Spleen (tissue), 11 donors: ENCODE data around the gene MORF4L1. TPM values are rescaled to one million over a fixed set of nuclear protein-coding genes. Genes with fewer than 3 reads are reported as not detected.
"Not testable (repeated sequence)": the region's sequence is repeated elsewhere in the genome, so short reads cannot be mapped to it uniquely, and the experiment has no call there.

Experiments
- DNase-seq: peaks from one replicate; pipeline ENCODE4 v3.0.0-alpha.2; 2020
- H3K27ac ChIP-seq, 8 donors: fragments of 200-600 bp; sonication (generic) in 7 of 8; 1 replicate in 4 of 8; 2 replicates in 4 of 8; pipeline versions ENCODE4 v1.5.0 to v1.8.0; 2016 to 2021; ENCODE audit warnings: inconsistent platforms in 4 of 8, mild to moderate bottlenecking in 4 of 8, moderate library complexity in 1 of 8
- H3K27me3 ChIP-seq, 7 donors: fragments of 200-600 bp; sonication (generic) in 6 of 7; replicated peaks in 1 of 7; 1 replicate in 4 of 7; 2 replicates in 3 of 7; pipeline versions ENCODE4 v1.5.0 to v1.8.0; 2016 to 2021; ENCODE audit warnings: inconsistent platforms in 3 of 7, mild to moderate bottlenecking in 1 of 7
- H3K36me3 ChIP-seq, 6 donors: fragments of 200-600 bp; sonication (generic) in 5 of 6; 1 replicate in 4 of 6; 2 replicates in 2 of 6; pipeline versions ENCODE4 v1.5.0 to v1.8.0; 2016 to 2021; ENCODE audit warnings: inconsistent platforms in 2 of 6
- H3K4me1 ChIP-seq, 6 donors: fragments of 200-600 bp; sonication (generic) in 5 of 6; 1 replicate in 3 of 6; 2 replicates in 3 of 6; pipeline versions ENCODE4 v1.5.0 to v1.8.0; 2016 to 2021; ENCODE audit warnings: inconsistent platforms in 3 of 6
- H3K4me3 ChIP-seq, 8 donors: fragments of 200-600 bp; sonication (generic) in 7 of 8; 1 replicate in 4 of 8; 2 replicates in 4 of 8; pipeline versions ENCODE4 v1.5.0 to v1.8.0; 2016 to 2021; ENCODE audit warnings: inconsistent platforms in 4 of 8, mild to moderate bottlenecking in 4 of 8, moderate library complexity in 2 of 8
- H3K9me3 ChIP-seq, 8 donors: fragments of 200-600 bp; sonication (generic) in 7 of 8; 1 replicate in 4 of 8; 2 replicates in 4 of 8; pipeline versions ENCODE4 v1.5.0 to v1.8.0; 2016 to 2021; ENCODE audit warnings: inconsistent platforms in 4 of 8
- CTCF ChIP-seq, 11 experiments: fragments of 200-600 bp in 7 of 11; fragments of 450-650 bp in 4 of 11; sonication (generic) in 4 of 11; IDR thresholded peaks in 8 of 11; conservative IDR thresholded peaks in 3 of 11; 1 replicate in 7 of 11; 2 replicates in 4 of 11; pipeline versions ENCODE4 v1.4.0 to v1.8.0; 2016 to 2021; ENCODE audit warnings: antibody characterized with exemption in 11 of 11, inconsistent platforms in 4 of 11, mild to moderate bottlenecking in 1 of 11
- POLR2A ChIP-seq, 3 donors: fragments of 450-650 bp; IDR thresholded peaks; one replicate each; pipeline ENCODE4 v1.5.1; 2017; ENCODE audit warnings: antibody characterized with exemption in 3 of 3, mild to moderate bottlenecking in 1 of 3
- POLR2AphosphoS5 ChIP-seq, 3 donors: sonication (generic); formaldehyde crosslinking; IDR thresholded peaks; one replicate each; pipeline ENCODE4 v1.5.1; 2017; ENCODE audit warnings: antibody characterized with exemption in 3 of 3
- WGBS, 5 donors: extraction: QIAGEN DNeasy Blood & Tissue Kit in 3 of 5; methylation state at CpG; one replicate each; pipeline versions ENCODE4 v1.1.5 to v1.1.7; 2013 to 2018; 5-methylcytosine and 5-hydroxymethylcytosine counted together
- intact Hi-C: fragments of 100-400 bp; cut with DNase I; formaldehyde crosslinking; loops from one replicate; pipeline ENCODE4 v1.15.0; 2023; ENCODE audit warnings: low total_unique reads
- polyA plus RNA-seq, 3 donors: library from polyadenylated mRNA; stranded (reverse); fragments of 200-250 nt; gene quantifications; one replicate each; pipeline ENCODE4 v1.2.1, GENCODE V29; 2013
- total RNA-seq, 7 donors: library from RNA; depleted of rRNA in 3 of 7; stranded (reverse); fragments of >200 nt in 3 of 7; fragmentation: NEBNext Ultra II Directional in 4 of 7; extraction: Animal tissue kit (Norgen Biotek cat#: 25700) in 4 of 7; gene quantifications; one replicate each; pipeline versions ENCODE4 v1.1.0 to v1.2.1, GENCODE V29; 2016 to 2021
- donor health status: healthy with polysubstance abuse.
- donor health status: DM: no; HTN: no; CAD: no; lungs with moderate emphysema.
- donor health status: DM: no; HTN: no; CAD: no.
- donor health status: Bipolar disorder and iron deficiency.
- donor health status: healthy.
- donor health status: DM: no; HTN: no; CAD: no.
- donor health status: DM: yes; HTN: yes; CAD: no.

MORF4L1 gene
- total and polyA plus RNA-seq, 10 donors: 105 to 271 (median 213) TPM

GRCh38 chr15:78895471-78895870 is 22.8 kb downstream of the MORF4L1 start:
- no peak overlapping the region for H3K4me3 ChIP-seq
- peaks cover 0 to 100% (median 96%) of the 10 kb centered on the region in 6 donors for H3K36me3 ChIP-seq
- H3K4me1 ChIP-seq: peaks cover 0 to 14% (median 0%) of the 10 kb centered on the region in 6 donors
- H3K9me3 ChIP-seq: no peaks in the 10 kb centered on the region
- no peak for TF ChIP-seq POLR2AphosphoS5 (IDR thresholded peaks at IDR 0.05)
- no peak for TF ChIP-seq CTCF (IDR thresholded peaks at IDR 0.05 in 8 of 11, conservative IDR thresholded peaks at IDR 0.05 in 3 of 11)
- TF ChIP-seq POLR2A (IDR thresholded peaks at IDR 0.05): no peak
- intact Hi-C loops: no loop called here
- WGBS, 5 donors: 80 to 88% (median 86%) methylated on average over 3 of the region's 3 CpGs
- H3K27me3 ChIP-seq: no peaks in the 10 kb centered on the region
- no peak overlapping the region for H3K27ac ChIP-seq
- DNase-seq: no peak

GRCh38 chr15:78898540-78898939 is 25.9 kb downstream of the MORF4L1 start:
- no peak for TF ChIP-seq POLR2A (IDR thresholded peaks at IDR 0.05)
- TF ChIP-seq CTCF (IDR thresholded peaks at IDR 0.05 in 8 of 11, conservative IDR thresholded peaks at IDR 0.05 in 3 of 11): no peak
- no peak for TF ChIP-seq POLR2AphosphoS5 (IDR thresholded peaks at IDR 0.05)
- H3K9me3 ChIP-seq: no peaks in the 10 kb centered on the region
- intact Hi-C loops: no loop called here
- no peak for DNase-seq
- peaks cover 3 to 100% (median 95%) of the 10 kb centered on the region in 6 donors for H3K36me3 ChIP-seq
- peaks cover 0 to 34% (median 7%) of the 10 kb centered on the region in 6 donors for H3K4me1 ChIP-seq
- 79 to 95% (median 92%) methylated on average over 4 of the region's 4 CpGs for WGBS, 5 donors
- H3K4me3 ChIP-seq: no peak overlapping the region
- no peaks in the 10 kb centered on the region for H3K27me3 ChIP-seq
- no peak overlapping the region for H3K27ac ChIP-seq

GRCh38 chr15:78900819-78901533 is 28.3 kb downstream of the MORF4L1 start:
- DNase-seq, H3K4me3 ChIP-seq, H3K27me3 ChIP-seq, H3K27ac ChIP-seq, H3K9me3 ChIP-seq, intact Hi-C loops: not testable (repeated sequence)
- H3K36me3 ChIP-seq: peaks cover 3 to 100% (median 93%) of the 10 kb centered on the region in 6 donors
- H3K4me1 ChIP-seq: peaks cover 0 to 53% (median 15%) of the 10 kb centered on the region in 6 donors
- 92 to 94% (median 93%) methylated on average over 14 of the region's 14 CpGs for WGBS, 5 donors
- TF ChIP-seq POLR2AphosphoS5 (IDR thresholded peaks at IDR 0.05): peak in 1 of 3 donors; percentile 38

GRCh38 chr15:78902281-78903032 is 29.8 kb downstream of the MORF4L1 start:
- peak overlapping the region in 4 of 8 donors; percentile 12 to 47 (median 34) for H3K27ac ChIP-seq
- intact Hi-C loops, DNase-seq, H3K9me3 ChIP-seq, H3K4me3 ChIP-seq, H3K27me3 ChIP-seq: not testable (repeated sequence)
- 66 to 80% (median 77%) methylated on average over 13 of the region's 13 CpGs for WGBS, 5 donors
- peak in 1 of 3 donors; percentile 49 for TF ChIP-seq POLR2AphosphoS5 (IDR thresholded peaks at IDR 0.05)
- peaks cover 3 to 100% (median 94%) of the 10 kb centered on the region in 6 donors for H3K36me3 ChIP-seq
- H3K4me1 ChIP-seq: peaks cover 0 to 67% (median 18%) of the 10 kb centered on the region in 6 donors
